PC-9 (cell line): ENCODE data around the gene MCTP1.

Experiments used
- CTCF ChIP-seq: fragments of 200-600 bp; sonication (generic); conservative IDR thresholded peaks from 2 replicates; pipeline ENCODE4 v1.6.1; 2017; ENCODE audit warnings: mixed run types, antibody characterized with exemption, mild to moderate bottlenecking, moderate library complexity
- EZH2 ChIP-seq: fragments of 200-600 bp; sonication (generic); IDR thresholded peaks from 2 replicates; pipeline ENCODE4 v1.8.0; 2017; ENCODE audit warnings: antibody characterized with exemption, low read depth

- TF ChIP-seq CTCF (no peak), EZH2 (no peak)
Observed at GRCh38 chr5:95070453-95070852, 214.4 kb downstream of the MCTP1 start.
